DMS114 treated with DMSO at 0.1 percent for 48 hours (cell line): ENCODE data around the gene MST1.

Experiments used
- DNase-seq: peaks from one replicate; lab custom pipeline; 2025; ENCODE audit not compliant: unreplicated experiment; lab: John Stamatoyannopoulos, UW

MST1 gene

DNA sequence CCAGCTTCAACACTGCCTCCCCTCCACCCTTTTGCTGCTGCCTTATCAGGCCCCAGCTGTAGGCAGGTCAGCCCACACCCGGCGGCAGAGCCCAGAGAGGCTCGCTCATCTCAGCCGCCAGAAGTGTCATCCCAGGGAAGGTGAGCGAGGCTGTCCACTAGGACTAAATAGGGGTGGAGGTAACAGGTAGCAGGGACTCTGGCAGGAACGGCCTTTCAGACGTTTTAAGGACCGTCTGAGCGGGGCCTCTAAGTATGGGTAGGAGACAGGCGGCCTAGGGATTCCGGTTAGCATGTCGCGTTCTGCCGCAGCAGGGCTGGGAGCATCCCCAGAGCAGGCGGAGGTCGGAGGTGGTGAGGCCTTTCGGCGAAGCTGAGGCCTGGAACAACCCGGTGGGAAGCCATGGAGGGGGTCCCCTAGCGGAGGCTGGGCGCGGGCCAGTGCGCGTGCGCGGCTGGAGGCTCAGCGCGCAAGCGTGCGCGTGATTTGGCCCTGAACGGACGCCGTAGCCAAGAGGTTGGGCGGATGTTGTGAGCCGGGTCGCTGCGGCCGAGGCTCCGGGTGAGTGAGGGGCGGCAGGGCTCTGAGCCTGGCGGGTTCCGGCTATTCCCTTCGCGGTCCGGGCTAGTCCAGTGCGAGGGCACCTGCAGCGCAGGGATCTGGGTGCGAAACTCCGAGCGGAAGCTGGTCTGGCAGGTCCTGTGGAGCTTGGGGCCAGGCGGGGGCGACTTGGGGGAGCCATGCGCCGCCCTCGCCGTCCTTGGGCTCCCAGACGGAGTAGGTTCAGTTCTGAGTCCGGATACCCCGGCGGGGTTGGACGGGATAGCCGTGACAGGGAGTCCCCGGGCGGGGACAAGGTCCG is at the start of gene MST1, which contains the start of gene RNF123:
TSS of gene MST1 (minus strand) at position 429 of the 862 bp plus-strand sequence. CDS start 783 bp downstream, outside the sequence.
TSS of gene RNF123 (plus strand) at position 512 of the 862 bp plus-strand sequence. CDS start 1,609 bp downstream, outside the sequence.
- DNase-seq = no peak

DNA sequence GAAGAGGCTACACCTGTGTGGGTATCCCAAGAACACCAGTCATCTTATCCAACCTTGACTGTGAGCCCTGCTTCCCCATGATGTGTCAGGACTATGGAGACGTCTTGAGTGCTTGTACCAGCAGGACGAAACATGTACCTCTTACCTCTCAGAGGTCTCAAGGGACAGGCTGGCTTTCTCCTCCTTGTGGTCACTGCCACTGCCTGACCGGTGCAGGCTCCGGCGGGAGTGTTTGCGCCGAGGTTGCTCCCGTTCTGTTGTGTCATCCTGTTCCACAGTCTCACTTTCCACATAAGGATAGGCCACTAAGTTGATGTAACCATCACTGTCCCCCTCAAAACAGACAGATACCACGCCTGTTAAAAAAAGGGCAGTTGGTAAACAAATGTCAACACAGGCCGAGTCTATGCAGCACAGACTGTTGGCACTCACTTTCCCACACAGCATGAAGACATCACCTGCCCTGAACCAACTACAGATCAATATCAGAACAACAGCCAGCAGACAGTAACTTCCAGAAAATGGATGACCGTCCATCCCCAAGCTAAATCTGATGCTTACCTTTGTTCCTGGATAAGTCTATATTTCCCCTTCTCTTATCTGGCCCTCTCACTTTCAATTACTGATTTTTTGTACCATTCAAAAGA is 48.9 kb upstream of the MST1 start:
- DNase-seq = no peak

- no peak for DNase-seq
These were observed 45.5 kb upstream of the MST1 start for GRCh38 chr3:49734752-49735151.

- no peak for DNase-seq
These were observed 44.3 kb upstream of the MST1 start for GRCh38 chr3:49733551-49733950.

- no peak for DNase-seq
These were observed 43.3 kb upstream of the MST1 start for GRCh38 chr3:49732597-49732996.

GRCh38 chr3:49729966-49730609 is 40.8 kb upstream of the MST1 start:
- no peak for DNase-seq

DNA sequence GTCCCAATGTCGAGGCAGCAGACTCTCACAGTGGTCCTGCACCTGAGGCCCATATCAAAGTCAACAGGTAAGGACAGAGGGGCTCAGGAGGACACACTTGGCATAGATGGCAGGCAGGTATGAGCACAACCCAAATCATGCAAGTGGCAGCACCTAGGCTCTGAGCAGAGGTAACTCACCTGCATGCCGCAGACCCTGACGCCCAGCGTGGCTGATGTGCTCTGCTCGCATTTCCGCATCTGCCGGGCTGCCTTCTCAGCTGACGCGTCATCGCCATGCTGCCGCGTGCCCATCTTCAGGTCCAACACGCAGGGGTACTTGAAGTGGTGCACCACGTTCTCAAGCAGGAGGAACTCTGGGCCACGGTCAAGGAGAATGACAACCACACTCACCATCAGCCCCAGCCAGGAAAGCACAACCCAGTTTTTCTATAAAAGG is 38.7 kb upstream of the MST1 start:
- no peak for DNase-seq

- no peak for DNase-seq
These were observed 38.1 kb upstream of the MST1 start for GRCh38 chr3:49727154-49727923.

DNA sequence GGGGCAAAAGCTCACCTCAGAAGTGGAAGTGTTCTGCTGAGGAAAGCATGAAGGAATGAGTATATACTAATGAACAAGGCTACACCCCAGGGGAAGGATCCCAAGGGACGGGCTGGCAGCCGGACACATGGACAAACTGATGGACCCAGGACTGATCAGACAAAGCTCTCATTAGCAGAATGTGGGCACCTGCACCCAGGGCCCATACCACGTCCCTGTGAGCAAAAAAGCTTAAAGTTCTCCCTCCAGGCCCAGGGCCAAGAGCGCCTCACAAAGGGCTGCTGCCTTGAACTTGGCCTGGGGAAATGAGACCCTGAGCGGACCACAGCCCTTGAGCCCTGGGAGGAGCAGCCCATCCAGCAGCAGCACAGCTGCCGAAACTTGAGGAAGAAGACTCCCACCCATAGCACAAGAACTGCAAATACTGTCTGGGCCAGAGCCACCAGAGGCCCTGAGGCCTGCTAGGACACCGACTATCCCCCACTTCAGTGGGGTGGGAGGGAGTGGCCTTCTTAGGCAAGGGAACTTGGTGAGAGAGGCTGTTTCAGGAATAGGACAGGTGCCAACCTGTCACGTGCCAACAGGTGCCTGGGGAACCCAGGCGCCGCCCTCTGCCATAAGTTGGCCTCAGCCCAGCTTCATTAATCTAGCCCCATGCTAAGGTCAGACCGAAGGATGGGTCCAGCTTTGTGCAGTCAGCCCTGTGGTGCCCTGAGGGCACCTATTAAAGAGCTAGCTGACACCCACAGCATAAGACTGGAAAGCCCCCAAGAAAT is 36.8 kb upstream of the MST1 start:
- DNase-seq = no peak

GRCh38 chr3:49724586-49724985 is 35.3 kb upstream of the MST1 start:
- no peak for DNase-seq

DNA sequence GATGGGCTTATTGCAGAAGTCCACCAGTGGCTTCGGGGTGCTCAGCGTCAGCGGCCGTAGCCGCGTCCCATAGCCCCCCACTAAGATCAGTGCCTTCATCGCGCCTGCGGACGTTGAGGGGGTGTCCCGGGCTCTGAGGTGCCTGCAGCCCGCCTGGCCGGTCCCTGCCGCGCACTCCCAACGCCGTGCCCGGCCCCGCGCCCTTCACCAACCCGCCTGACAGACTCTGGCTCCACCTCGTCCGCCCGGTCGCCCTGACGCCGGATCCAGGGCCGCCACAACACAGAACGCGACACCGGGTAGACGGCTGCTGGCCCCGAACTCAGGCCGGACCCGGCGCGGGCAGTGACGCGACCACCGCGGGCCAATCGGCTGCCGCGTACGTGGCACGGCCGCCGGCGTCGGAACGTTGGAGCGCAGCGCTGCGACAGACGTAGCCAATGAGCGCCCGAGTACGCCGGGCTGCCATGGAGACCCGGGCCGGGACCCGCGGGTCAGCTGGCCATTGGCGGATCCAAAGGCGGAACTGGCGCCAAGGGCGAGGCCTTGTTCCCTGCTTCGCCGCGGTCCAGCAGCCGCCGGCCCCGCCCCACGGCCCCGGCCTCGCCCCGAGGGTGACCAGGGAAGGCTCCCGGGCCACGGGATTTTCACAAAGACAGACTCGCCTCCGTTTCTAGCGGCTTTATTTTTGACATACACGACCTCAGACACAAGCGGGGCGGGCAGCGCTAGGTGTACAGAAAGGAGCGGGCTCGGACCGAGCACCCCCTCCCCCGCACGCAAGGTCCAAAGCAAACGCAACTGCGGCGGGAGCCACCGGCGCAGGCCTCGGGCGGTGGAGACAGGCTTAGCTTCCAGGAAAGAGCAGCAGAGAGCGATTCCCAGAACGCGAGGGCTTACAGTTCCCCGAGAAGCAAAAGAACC is 34.6 kb upstream of the MST1 start, which contains the start of gene GMPPB:
TSS of gene GMPPB (minus strand) at position 324 of the 924 bp plus-strand sequence. CDS start at position 99, 225 bp downstream.
- peak; percentile 88 for DNase-seq

GRCh38 chr3:49723296-49723627 is 34.0 kb upstream of the MST1 start:
- peak; percentile 5 for DNase-seq

DNA sequence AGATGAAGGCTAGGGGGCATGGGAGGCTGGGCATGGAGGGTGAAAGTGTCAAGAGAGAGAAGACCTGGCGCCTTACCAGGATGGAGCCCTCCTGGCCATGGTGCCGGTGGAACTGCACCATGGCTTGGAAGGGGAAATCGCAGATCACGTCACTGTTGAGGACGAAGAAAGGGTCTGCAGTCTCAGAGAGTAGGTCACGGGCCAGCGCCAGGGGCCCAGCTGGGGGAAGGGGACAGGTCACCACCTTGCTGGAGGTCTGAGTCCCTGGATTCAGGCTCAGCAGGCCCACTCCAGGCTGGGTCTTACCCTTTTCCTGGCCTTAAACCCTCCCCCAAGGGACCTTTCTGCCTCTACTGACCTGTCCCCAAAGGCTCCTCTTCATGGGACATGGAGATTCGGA is 33.6 kb upstream of the MST1 start:
- no peak for DNase-seq

GRCh38 chr3:49721896-49722781 is 32.9 kb upstream of the MST1 start:
- DNase-seq = no peak

DNA sequence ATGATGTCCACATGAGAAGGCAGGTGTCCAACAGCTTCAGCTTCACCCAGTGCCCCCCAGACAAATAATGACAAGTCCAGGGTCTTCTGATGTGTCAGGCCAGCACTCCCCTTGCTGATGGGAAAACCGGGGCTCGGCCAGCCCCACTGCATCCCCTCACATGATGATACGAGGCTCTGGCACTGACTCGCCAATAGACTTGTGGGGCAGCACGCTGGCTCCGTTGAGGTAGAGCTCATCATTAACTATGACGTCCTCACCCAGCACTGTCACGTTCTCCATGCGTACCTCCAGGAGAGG is 32.3 kb upstream of the MST1 start:
- no peak for DNase-seq

GRCh38 chr3:49720855-49721595 is 31.8 kb upstream of the MST1 start:
- no peak for DNase-seq

GRCh38 chr3:49719214-49719884 is 30.1 kb upstream of the MST1 start, which contains the start of gene AMIGO3:
AMIGO3 (minus strand) TSS chr3:49719684; CDS start chr3:49719465, 219 bp downstream.
- DNase-seq = no peak
